Ovary (tissue), 3 donors: ENCODE data around the gene DGKD.

Experiments
- CTCF ChIP-seq, 3 donors: fragments of 450-650 bp in 2 of 3; fragments of 200-600 bp in 1 of 3; IDR thresholded peaks; one replicate each; pipeline versions ENCODE4 v1.5.1 to v1.8.0; 2016 to 2022; ENCODE audit warnings: antibody characterized with exemption in 3 of 3, mild to moderate bottlenecking in 1 of 3
- EP300 ChIP-seq: sonication (generic); formaldehyde crosslinking; IDR thresholded peaks from one replicate; pipeline ENCODE4 v1.6.1; 2017; ENCODE audit warnings: antibody characterized with exemption
- POLR2A ChIP-seq: fragments of 450-650 bp; IDR thresholded peaks from one replicate; pipeline ENCODE4 v1.6.1; 2017; ENCODE audit warnings: antibody characterized with exemption, mild to moderate bottlenecking, moderate library complexity
- donor health status: DM: no; HTN: no; CAD: no.

DNA sequence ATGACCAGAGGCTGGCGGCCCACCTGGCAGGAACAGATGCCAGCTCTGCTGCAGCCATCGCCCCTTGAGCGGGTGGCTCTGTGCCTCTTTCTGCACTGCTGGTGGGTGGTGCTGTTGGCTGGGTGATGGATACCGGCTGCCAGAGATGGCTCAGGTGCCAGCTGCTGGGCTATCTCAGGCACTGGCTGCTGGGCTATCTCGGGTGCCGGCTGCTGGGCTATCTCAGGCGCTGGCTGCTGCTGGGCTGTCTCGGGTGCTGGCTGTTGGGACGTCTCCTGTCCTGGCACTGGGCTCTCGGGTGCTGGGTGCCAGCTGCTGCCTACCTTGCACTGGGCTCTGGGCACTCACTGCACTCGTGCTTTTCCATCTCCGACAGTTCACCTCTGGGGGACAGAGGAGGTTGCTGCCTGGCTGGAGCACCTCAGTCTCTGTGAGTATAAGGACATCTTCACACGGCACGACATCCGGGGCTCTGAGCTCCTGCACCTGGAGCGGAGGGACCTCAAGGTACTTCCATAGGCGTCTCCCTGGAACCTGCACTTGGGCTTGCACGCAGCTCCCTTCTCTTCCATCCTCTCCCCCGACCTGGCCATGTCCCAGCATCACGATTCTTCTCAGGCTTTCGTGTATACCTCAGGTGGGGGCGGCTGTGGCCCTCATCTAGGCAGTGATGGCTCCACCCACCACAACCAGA is 113.9 kb downstream of the DGKD start:
- TF ChIP-seq EP300 (no peak), CTCF (IDR thresholded peaks at IDR 0.05) (no peak), POLR2A (no peak)
